Esophagus squamous epithelium (tissue), 5 donors: ENCODE results near the gene RHOH. TPM values are rescaled to one million over a fixed set of nuclear protein-coding genes. Genes with fewer than 3 reads are reported as not detected.
A peak's percentile ranks its signal among the peaks of the same experiment; 100 is the strongest.

Source experiments
- DNase-seq: peaks from one replicate; lab custom pipeline; 2025; lab: John Stamatoyannopoulos, UW
- H3K27ac ChIP-seq, 4 donors: fragments of 200-600 bp; sonication (generic); one replicate each; pipeline ENCODE4 v1.5.1; 2016 to 2019; ENCODE audit warnings: mild to moderate bottlenecking in 1 of 4
- H3K27me3 ChIP-seq, 4 donors: fragments of 200-600 bp; sonication (generic); 1 replicate in 3 of 4; 2 replicates in 1 of 4; pipeline versions ENCODE4 v1.5.1 to v1.6.0; 2017 to 2021; ENCODE audit warnings: antibody characterized with exemption in 1 of 4
- H3K36me3 ChIP-seq, 3 donors: fragments of 200-600 bp; sonication (generic); one replicate each; pipeline ENCODE4 v1.5.1; 2016 to 2019
- H3K4me1 ChIP-seq, 3 donors: fragments of 200-600 bp; sonication (generic); one replicate each; pipeline ENCODE4 v1.5.1; 2017 to 2019
- H3K4me3 ChIP-seq, 4 donors: fragments of 200-600 bp; sonication (generic); 1 replicate in 3 of 4; 2 replicates in 1 of 4; pipeline ENCODE4 v1.5.1; 2016 to 2019; ENCODE audit warnings: mild to moderate bottlenecking in 2 of 4, moderate library complexity in 1 of 4
- H3K9me3 ChIP-seq, 3 donors: fragments of 200-600 bp; sonication (generic); one replicate each; pipeline ENCODE4 v1.5.1; 2016 to 2019
- CTCF ChIP-seq, 6 experiments: fragments of 450-650 bp in 4 of 6; fragments of 200-600 bp in 2 of 6; sonication (generic) in 2 of 6; IDR thresholded peaks; one replicate each; pipeline ENCODE4 v1.5.1; 2016 to 2019; ENCODE audit warnings: antibody characterized with exemption in 6 of 6, mild to moderate bottlenecking in 4 of 6, moderate library complexity in 4 of 6
- POLR2A ChIP-seq, 4 donors: fragments of 450-650 bp; IDR thresholded peaks; one replicate each; pipeline ENCODE4 v1.6.1; 2017; ENCODE audit warnings: antibody characterized with exemption in 4 of 4, mild to moderate bottlenecking in 4 of 4, moderate library complexity in 3 of 4
- WGBS, 2 donors: methylation state at CpG; one replicate each; pipeline ENCODE4 v1.1.5; 2018; 5-methylcytosine and 5-hydroxymethylcytosine counted together
- intact Hi-C: fragments of 100-400 bp; cut with DNase I; formaldehyde crosslinking; loops from one replicate; pipeline ENCODE4 v1.15.0; 2022
- total RNA-seq, 4 donors: library from RNA; depleted of rRNA; stranded (reverse); fragments of >200 nt; gene quantifications; one replicate each; pipeline ENCODE4 v1.1.0, GENCODE V29; 2016
- donor health status: DM: yes; HTN: yes; CAD: no.

The RHOH gene
- total RNA-seq, 4 donors from 2014 or later = 0.79 to 5.0 (median 2.2) TPM

GRCh38 chr4:40199179-40199670 lies 2.4 kb downstream of the RHOH start:
- no peaks in the 10 kb centered on the region for H3K9me3 ChIP-seq
- DNase-seq = no peak
- 50 to 68% methylated on average over 6 of the region's 6 CpGs for WGBS, 2 donors
- H3K4me1 ChIP-seq = no peaks in the 10 kb centered on the region
- H3K27me3 ChIP-seq = no peaks in the 10 kb centered on the region
- peak overlapping the region in 3 of 4 donors; percentile 25 to 49 (median 31) for H3K4me3 ChIP-seq
- TF ChIP-seq POLR2A (IDR thresholded peaks at IDR 0.05) (no peak), CTCF (IDR thresholded peaks at IDR 0.05) (no peak)
- H3K27ac ChIP-seq = peak overlapping the region; percentile 54 to 77 (median 67)
- H3K36me3 ChIP-seq = no peaks in the 10 kb centered on the region
- intact Hi-C loops = no loop called here

- WGBS, 2 donors = 73 to 74% methylated on average over 15 of the region's 15 CpGs
- no peaks in the 10 kb centered on the region for H3K4me1 ChIP-seq
- H3K27me3 ChIP-seq = no peaks in the 10 kb centered on the region
- peak overlapping the region in 3 of 4 donors; percentile 25 to 49 (median 31) for H3K4me3 ChIP-seq
- DNase-seq = no peak
- intact Hi-C loops = no loop called here
- no peak for TF ChIP-seq CTCF (IDR thresholded peaks at IDR 0.05)
- peak in 2 of 4 donors; percentile 34 to 76 for TF ChIP-seq POLR2A (IDR thresholded peaks at IDR 0.05)
- no peaks in the 10 kb centered on the region for H3K36me3 ChIP-seq
- H3K27ac ChIP-seq = peak overlapping the region; percentile 54 to 77 (median 67)
- no peaks in the 10 kb centered on the region for H3K9me3 ChIP-seq
Measured at GRCh38 chr4:40199999-40200874, 3.4 kb downstream of the RHOH start.

- no peaks in the 10 kb centered on the region for H3K36me3 ChIP-seq
- intact Hi-C loops = no loop called here
- H3K4me1 ChIP-seq = no peaks in the 10 kb centered on the region
- peak overlapping the region in 3 of 4 donors; percentile 66 to 77 (median 68) for H3K27ac ChIP-seq
- H3K9me3 ChIP-seq = no peaks in the 10 kb centered on the region
- no peaks in the 10 kb centered on the region for H3K27me3 ChIP-seq
- peak in 1 of 4 donors; percentile 20 for TF ChIP-seq POLR2A (IDR thresholded peaks at IDR 0.05)
- TF ChIP-seq CTCF (IDR thresholded peaks at IDR 0.05) = no peak
- WGBS, 2 donors = 44 to 49% methylated on average over 13 of the region's 13 CpGs
- peak overlapping the region in 3 of 4 donors; percentile 25 to 49 (median 31) for H3K4me3 ChIP-seq
- no peak for DNase-seq
Measured at GRCh38 chr4:40200875-40201801, 4.3 kb downstream of the RHOH start.

DNA sequence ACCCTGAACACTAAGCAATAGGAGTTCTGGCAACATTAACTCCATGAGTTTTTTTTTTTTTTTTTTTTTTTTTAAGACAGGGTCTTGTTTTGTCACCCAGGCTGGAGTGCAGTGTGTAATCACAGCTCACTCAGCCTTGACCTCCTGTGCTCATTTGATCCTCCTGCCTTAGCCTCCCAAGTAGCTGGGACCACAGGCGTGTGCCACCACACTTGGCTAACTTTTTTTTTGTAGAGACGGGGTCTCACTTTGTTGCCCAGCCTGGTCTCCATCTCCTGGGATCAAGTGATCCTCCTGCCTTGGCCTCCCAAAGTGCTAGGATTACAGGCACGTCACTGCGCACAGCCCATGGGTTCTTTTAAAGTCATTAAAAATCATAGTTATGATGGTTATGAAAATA lies 5.1 kb downstream of the RHOH start:
- Histone ChIP-seq H3K36me3 (no peaks in the 10 kb centered on the region), H3K4me1 (no peaks in the 10 kb centered on the region), H3K27ac (peak overlapping the region in 3 of 4 donors; percentile 14 to 68 (median 66)), H3K9me3 (no peaks in the 10 kb centered on the region), H3K27me3 (no peaks in the 10 kb centered on the region), H3K4me3 (no peak overlapping the region)
- intact Hi-C loops = no loop called here
- 86 to 95% methylated on average over 4 of the region's 4 CpGs for WGBS, 2 donors
- no peak for DNase-seq
- TF ChIP-seq POLR2A (IDR thresholded peaks at IDR 0.05) = no peak
- no peak for TF ChIP-seq CTCF (IDR thresholded peaks at IDR 0.05)
